HepG2 (cell line): ENCODE measurements around the gene CD274. TPM values are rescaled to one million over a fixed set of nuclear protein-coding genes. Genes with fewer than 3 reads are reported as not detected.
A peak's percentile ranks its signal among the peaks of the same experiment; 100 is the strongest.

ENCODE experiments used
- BCL6 ChIP-seq: IDR thresholded peaks from 2 replicates; pipeline ENCODE4 v1.6.1; 2016; ENCODE audit warnings: missing genetic modification reagents, missing compliant biosample characterization
- ELF3 ChIP-seq: IDR thresholded peaks from 2 replicates; pipeline ENCODE4 v1.6.1; 2016; ENCODE audit warnings: missing genetic modification reagents, missing compliant biosample characterization
- HNF4A ChIP-seq: sonication (generic); formaldehyde crosslinking; IDR thresholded peaks from 2 replicates; pipeline ENCODE4 v1.4.0; 2020; ENCODE audit warnings: missing genetic modification reagents
- HOXA7 ChIP-seq: sonication (generic); formaldehyde crosslinking; IDR thresholded peaks from 2 replicates; pipeline ENCODE4 v1.8.1; 2022; ENCODE audit warnings: mild to moderate bottlenecking, missing genetic modification reagents, moderate library complexity
- PAWR ChIP-seq: sonication (generic); formaldehyde crosslinking; IDR thresholded peaks from 2 replicates; pipeline ENCODE4 v1.4.0; 2020; ENCODE audit warnings: missing genetic modification reagents, mild to moderate bottlenecking, borderline replicate concordance
- PHB2 ChIP-seq: fragments of 450-650 bp; IDR thresholded peaks from 2 replicates; pipeline ENCODE4 v1.6.1; 2018; ENCODE audit not compliant: partially characterized antibody
- TAF1 ChIP-seq: sonication (generic); formaldehyde crosslinking; IDR thresholded peaks from 2 replicates; pipeline ENCODE4 v1.4.0; 2020; ENCODE audit warnings: missing genetic modification reagents
- TP53 ChIP-seq: sonication (generic); formaldehyde crosslinking; conservative IDR thresholded peaks from 2 replicates; pipeline ENCODE4 v1.4.0; 2020; ENCODE audit warnings: missing genetic modification reagents
- TSC22D2 ChIP-seq: sonication (generic); formaldehyde crosslinking; IDR thresholded peaks from 2 replicates; pipeline ENCODE4 v1.5.1; 2020; ENCODE audit warnings: missing genetic modification reagents, mild to moderate bottlenecking, borderline replicate concordance
- ZNF136 ChIP-seq: sonication (generic); formaldehyde crosslinking; IDR thresholded peaks from 2 replicates; pipeline ENCODE4 v1.8.1; 2022; ENCODE audit warnings: low read depth, mild to moderate bottlenecking, moderate library complexity, missing genetic modification reagents
- ZNF451 ChIP-seq: sonication (generic); formaldehyde crosslinking; IDR thresholded peaks from 2 replicates; pipeline ENCODE4 v1.5.0; 2020; ENCODE audit warnings: mild to moderate bottlenecking, missing genetic modification reagents
- ZNF572 ChIP-seq: sonication (generic); formaldehyde crosslinking; IDR thresholded peaks from 2 replicates; pipeline ENCODE4 v1.5.1; 2020; ENCODE audit warnings: mild to moderate bottlenecking, missing genetic modification reagents
- ZNF75D ChIP-seq: sonication (generic); formaldehyde crosslinking; IDR thresholded peaks from 2 replicates; pipeline ENCODE4 v1.8.1; 2023; ENCODE audit warnings: missing genetic modification reagents, mild to moderate bottlenecking, borderline replicate concordance
- ZNF879 ChIP-seq: sonication (generic); formaldehyde crosslinking; IDR thresholded peaks from 2 replicates; pipeline ENCODE4 v1.8.1; 2023; ENCODE audit warnings: missing genetic modification reagents
- ZSCAN20 ChIP-seq: sonication (generic); formaldehyde crosslinking; IDR thresholded peaks from 2 replicates; pipeline ENCODE4 v1.4.0; 2020; ENCODE audit warnings: missing genetic modification reagents, mild to moderate bottlenecking, borderline replicate concordance
- ZSCAN31 ChIP-seq: sonication (generic); formaldehyde crosslinking; IDR thresholded peaks from 2 replicates; pipeline ENCODE4 v1.5.0; 2020; ENCODE audit warnings: low read depth, mild to moderate bottlenecking, missing genetic modification reagents
- polyA plus RNA-seq, 8 experiments: library from polyadenylated mRNA; depleted of rRNA in 3 of 8; stranded (reverse) in 7 of 8; unstranded in 1 of 8; fragments of >200 nt; fragmentation: Illumina TruSeq in 4 of 8; extraction: Trizol in 4 of 8; gene quantifications; 2 replicates each; pipeline versions ENCODE4 v1.2.1 to v1.2.3, GENCODE V29; 2011 to 2016; ENCODE audit warnings: low read depth in 4 of 8, missing spikeins in 1 of 8, mixed read lengths in 1 of 8; ENCODE audit not compliant: insufficient read depth in 1 of 8
- total RNA-seq, 5 experiments: library from RNA; depleted of rRNA; stranded (reverse); fragments of >200 nt; fragmentation: Illumina TruSeq; extraction: Trizol; gene quantifications; 2 replicates each; pipeline ENCODE4 v1.2.3, GENCODE V29; 2016; ENCODE audit warnings: low read depth in 1 of 5
- TF ChIP-seq, protein P1 (sequence below): sonication (generic); formaldehyde crosslinking; conservative IDR thresholded peaks from 2 replicates; pipeline ENCODE4 v1.8.0; 2022; ENCODE audit warnings: mild to moderate bottlenecking, moderate library complexity, missing genetic modification reagents
- TF ChIP-seq, protein P2 (sequence below): sonication (generic); formaldehyde crosslinking; IDR thresholded peaks from 2 replicates; pipeline ENCODE4 v1.4.0; 2020; ENCODE audit warnings: missing genetic modification reagents
- TF ChIP-seq, protein P3 (sequence below), 2 experiments: sonication (generic) in 1 of 2; formaldehyde crosslinking in 1 of 2; IDR thresholded peaks; 2 replicates each; pipeline versions ENCODE4 v1.5.1 to v1.6.1; 2011 to 2020; ENCODE audit warnings: borderline replicate concordance in 1 of 2, low read depth in 1 of 2, low read length in 1 of 2, mild to moderate bottlenecking in 1 of 2, missing genetic modification reagents in 1 of 2, moderate library complexity in 1 of 2
- TF ChIP-seq, protein P4 (sequence below): sonication (generic); formaldehyde crosslinking; IDR thresholded peaks from 2 replicates; pipeline ENCODE4 v1.4.0; 2020; ENCODE audit warnings: missing genetic modification reagents, borderline replicate concordance
- TF ChIP-seq, protein P5 (sequence below): sonication (generic); formaldehyde crosslinking; IDR thresholded peaks from 2 replicates; pipeline ENCODE4 v1.5.0; 2020; ENCODE audit warnings: missing genetic modification reagents

CD274 gene
- total and polyA plus RNA-seq, 2 of the 13 experiments (the other 11 are each of a cell fraction or from before 2014, with no cell fraction given), result 0.17 to 0.49 TPM

DNA sequence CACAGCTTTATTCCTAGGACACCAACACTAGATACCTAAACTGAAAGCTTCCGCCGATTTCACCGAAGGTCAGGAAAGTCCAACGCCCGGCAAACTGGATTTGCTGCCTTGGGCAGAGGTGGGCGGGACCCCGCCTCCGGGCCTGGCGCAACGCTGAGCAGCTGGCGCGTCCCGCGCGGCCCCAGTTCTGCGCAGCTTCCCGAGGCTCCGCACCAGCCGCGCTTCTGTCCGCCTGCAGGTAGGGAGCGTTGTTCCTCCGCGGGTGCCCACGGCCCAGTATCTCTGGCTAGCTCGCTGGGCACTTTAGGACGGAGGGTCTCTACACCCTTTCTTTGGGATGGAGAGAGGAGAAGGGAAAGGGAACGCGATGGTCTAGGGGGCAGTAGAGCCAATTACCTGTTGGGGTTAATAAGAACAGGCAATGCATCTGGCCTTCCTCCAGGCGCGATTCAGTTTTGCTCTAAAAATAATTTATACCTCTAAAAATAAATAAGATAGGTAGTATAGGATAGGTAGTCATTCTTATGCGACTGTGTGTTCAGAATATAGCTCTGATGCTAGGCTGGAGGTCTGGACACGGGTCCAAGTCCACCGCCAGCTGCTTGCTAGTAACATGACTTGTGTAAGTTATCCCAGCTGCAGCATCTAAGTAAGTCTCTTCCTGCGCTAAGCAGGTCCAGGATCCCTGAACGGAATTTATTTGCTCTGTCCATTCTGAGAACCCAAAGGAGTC lies at the start of gene CD274 (continued):
- TF ChIP-seq PAWR (CRISPR knock-in tag) (no peak), PHB2 (no peak), ZSCAN20 (CRISPR knock-in tag) (no peak), TAF1 (CRISPR knock-in tag) (peak; percentile 46; the same call in 1 of the 2 replicates), ZSCAN31 (CRISPR knock-in tag) (no peak), ELF3 (CRISPR knock-in tag) (peak; percentile 51; the same call in 1 of the 2 replicates), HNF4A (CRISPR knock-in tag) (peak; percentile 44), TSC22D2 (CRISPR knock-in tag) (0 out of 2 replicates have a peak, but pooled peaks have one; percentile 51), HOXA7 (CRISPR knock-in tag) (no peak), ZNF879 (CRISPR knock-in tag) (no peak), ZNF75D (CRISPR knock-in tag) (no peak), ZNF572 (no peak), ZNF451 (no peak), TP53 (CRISPR knock-in tag) (no peak), ZNF136 (CRISPR knock-in tag) (no peak), BCL6 (peak; percentile 60)
- TF ChIP-seq, protein P1, sequence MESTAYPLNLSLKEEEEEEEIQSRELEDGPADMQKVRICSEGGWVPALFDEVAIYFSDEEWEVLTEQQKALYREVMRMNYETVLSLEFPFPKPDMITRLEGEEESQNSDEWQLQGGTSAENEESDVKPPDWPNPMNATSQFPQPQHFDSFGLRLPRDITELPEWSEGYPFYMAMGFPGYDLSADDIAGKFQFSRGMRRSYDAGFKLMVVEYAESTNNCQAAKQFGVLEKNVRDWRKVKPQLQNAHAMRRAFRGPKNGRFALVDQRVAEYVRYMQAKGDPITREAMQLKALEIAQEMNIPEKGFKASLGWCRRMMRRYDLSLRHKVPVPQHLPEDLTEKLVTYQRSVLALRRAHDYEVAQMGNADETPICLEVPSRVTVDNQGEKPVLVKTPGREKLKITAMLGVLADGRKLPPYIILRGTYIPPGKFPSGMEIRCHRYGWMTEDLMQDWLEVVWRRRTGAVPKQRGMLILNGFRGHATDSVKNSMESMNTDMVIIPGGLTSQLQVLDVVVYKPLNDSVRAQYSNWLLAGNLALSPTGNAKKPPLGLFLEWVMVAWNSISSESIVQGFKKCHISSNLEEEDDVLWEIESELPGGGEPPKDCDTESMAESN (CRISPR knock-in tag), result peak; percentile 88; the same call in 1 of the 2 replicates
- TF ChIP-seq, protein P2, sequence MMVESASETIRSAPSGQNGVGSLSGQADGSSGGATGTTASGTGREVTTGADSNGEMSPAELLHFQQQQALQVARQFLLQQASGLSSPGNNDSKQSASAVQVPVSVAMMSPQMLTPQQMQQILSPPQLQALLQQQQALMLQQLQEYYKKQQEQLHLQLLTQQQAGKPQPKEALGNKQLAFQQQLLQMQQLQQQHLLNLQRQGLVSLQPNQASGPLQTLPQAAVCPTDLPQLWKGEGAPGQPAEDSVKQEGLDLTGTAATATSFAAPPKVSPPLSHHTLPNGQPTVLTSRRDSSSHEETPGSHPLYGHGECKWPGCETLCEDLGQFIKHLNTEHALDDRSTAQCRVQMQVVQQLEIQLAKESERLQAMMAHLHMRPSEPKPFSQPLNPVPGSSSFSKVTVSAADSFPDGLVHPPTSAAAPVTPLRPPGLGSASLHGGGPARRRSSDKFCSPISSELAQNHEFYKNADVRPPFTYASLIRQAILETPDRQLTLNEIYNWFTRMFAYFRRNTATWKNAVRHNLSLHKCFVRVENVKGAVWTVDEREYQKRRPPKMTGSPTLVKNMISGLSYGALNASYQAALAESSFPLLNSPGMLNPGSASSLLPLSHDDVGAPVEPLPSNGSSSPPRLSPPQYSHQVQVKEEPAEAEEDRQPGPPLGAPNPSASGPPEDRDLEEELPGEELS, result peak; percentile 15; the same call in 1 of the 2 replicates
- TF ChIP-seq, protein P3, sequence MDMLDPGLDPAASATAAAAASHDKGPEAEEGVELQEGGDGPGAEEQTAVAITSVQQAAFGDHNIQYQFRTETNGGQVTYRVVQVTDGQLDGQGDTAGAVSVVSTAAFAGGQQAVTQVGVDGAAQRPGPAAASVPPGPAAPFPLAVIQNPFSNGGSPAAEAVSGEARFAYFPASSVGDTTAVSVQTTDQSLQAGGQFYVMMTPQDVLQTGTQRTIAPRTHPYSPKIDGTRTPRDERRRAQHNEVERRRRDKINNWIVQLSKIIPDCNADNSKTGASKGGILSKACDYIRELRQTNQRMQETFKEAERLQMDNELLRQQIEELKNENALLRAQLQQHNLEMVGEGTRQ (IDR thresholded peaks at IDR 0.05; ENCODE audit: low read depth, low read length), result no peak
- TF ChIP-seq, protein P3 (CRISPR knock-in tag; IDR thresholded peaks at IDR 0.05; ENCODE audit: borderline replicate concordance), result no peak
- TF ChIP-seq, protein P4, sequence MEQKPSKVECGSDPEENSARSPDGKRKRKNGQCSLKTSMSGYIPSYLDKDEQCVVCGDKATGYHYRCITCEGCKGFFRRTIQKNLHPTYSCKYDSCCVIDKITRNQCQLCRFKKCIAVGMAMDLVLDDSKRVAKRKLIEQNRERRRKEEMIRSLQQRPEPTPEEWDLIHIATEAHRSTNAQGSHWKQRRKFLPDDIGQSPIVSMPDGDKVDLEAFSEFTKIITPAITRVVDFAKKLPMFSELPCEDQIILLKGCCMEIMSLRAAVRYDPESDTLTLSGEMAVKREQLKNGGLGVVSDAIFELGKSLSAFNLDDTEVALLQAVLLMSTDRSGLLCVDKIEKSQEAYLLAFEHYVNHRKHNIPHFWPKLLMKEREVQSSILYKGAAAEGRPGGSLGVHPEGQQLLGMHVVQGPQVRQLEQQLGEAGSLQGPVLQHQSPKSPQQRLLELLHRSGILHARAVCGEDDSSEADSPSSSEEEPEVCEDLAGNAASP, result peak; percentile 42; the same call in 1 of the 2 replicates
- TF ChIP-seq, protein P5, sequence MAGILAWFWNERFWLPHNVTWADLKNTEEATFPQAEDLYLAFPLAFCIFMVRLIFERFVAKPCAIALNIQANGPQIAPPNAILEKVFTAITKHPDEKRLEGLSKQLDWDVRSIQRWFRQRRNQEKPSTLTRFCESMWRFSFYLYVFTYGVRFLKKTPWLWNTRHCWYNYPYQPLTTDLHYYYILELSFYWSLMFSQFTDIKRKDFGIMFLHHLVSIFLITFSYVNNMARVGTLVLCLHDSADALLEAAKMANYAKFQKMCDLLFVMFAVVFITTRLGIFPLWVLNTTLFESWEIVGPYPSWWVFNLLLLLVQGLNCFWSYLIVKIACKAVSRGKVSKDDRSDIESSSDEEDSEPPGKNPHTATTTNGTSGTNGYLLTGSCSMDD (CRISPR knock-in tag), result no peak
